ENCODE measurements around the gene VMP1.

Gene VMP1

GRCh38 chr17:59707149-59707970 lies at the start of gene VMP1, which contains the start of gene PTRH2:
Gene VMP1 (plus strand): TSS chr17:59707654. CDS start chr17:59731447, 23,793 bp downstream.
Gene PTRH2 (minus strand): TSS chr17:59707430. CDS start chr17:59697978, 9,452 bp downstream.
- peak; percentile 36 for FAIRE-seq

- FAIRE-seq, result no peak
These were observed 41.2 kb upstream of the VMP1 start for GRCh38 chr17:59666235-59666634.

- peak; percentile 51 for FAIRE-seq
These were observed 38.6 kb upstream of the VMP1 start for GRCh38 chr17:59668816-59669215.

GRCh38 chr17:59669411-59669810 lies 38.0 kb upstream of the VMP1 start:
- FAIRE-seq, result peak; percentile 79

- no peak for FAIRE-seq
These were observed 37.5 kb upstream of the VMP1 start for GRCh38 chr17:59669944-59670343.

DNA sequence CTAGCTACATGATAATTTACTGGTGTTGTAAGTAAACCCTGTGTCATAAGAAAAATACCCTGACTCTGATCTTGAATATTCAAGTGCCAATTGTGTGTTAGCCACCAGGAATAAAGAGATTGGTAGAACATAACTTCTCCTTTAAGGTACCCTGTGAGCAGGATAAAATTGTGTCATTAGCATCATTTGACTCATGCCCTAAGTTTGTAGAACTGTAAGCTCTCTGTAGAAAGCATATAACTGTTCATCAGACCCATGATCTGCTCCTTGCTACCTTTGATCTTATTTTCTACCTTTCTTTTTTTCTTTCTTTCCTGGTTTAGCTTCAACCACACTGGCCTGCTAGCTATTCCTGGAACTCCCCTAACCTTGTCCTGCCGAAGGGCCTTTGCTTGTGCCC lies 36.1 kb upstream of the VMP1 start:
- FAIRE-seq, result no peak

- no peak for FAIRE-seq
These were observed 32.2 kb upstream of the VMP1 start for GRCh38 chr17:59675231-59675630.

GRCh38 chr17:59676716-59677115 lies 30.7 kb upstream of the VMP1 start:
- FAIRE-seq, result no peak

GRCh38 chr17:59678918-59679317 lies 28.5 kb upstream of the VMP1 start:
- FAIRE-seq, result no peak

- no peak for FAIRE-seq
These were observed 27.1 kb upstream of the VMP1 start for GRCh38 chr17:59680314-59680713.

DNA sequence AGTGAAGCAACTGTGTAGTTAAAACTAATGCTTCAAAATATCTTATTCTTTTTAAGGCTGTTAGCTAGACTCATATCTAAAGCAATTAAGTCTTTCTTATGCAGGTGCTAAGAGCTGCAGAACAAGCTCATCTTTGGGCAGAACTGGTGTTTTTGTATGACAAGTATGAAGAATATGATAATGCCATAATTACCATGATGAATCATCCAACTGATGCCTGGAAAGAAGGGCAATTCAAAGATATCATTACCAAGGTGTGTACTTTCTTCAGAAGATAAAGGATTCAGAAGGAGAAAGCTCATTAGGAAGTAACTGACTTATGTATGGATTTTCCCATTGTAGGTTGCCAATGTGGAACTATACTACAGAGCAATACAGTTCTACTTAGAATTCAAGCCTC lies 24.2 kb upstream of the VMP1 start:
- FAIRE-seq, result no peak

GRCh38 chr17:59684967-59685366 lies 22.5 kb upstream of the VMP1 start:
- FAIRE-seq, result no peak

GRCh38 chr17:59688008-59688407 lies 19.4 kb upstream of the VMP1 start:
- FAIRE-seq, result no peak

GRCh38 chr17:59688496-59688895 lies 19.0 kb upstream of the VMP1 start:
- FAIRE-seq, result no peak

DNA sequence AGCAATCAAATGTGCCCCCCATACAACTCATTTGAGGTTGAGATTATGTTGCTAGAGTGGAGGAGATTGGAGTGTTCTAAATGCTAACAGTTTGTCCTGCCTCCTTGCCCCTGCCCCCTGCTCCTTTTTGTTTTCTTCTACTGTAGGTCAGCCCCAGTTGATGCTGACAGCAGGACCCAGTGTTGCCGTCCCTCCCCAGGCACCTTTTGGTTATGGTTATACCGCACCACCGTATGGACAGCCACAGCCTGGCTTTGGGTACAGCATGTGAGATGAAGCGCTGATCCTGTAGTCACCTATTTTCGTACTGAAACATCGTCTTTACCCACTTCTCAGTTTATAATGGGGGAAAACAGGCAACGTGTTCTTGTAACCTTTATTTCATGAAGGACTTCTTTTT lies 13.9 kb upstream of the VMP1 start:
- FAIRE-seq, result no peak

DNA sequence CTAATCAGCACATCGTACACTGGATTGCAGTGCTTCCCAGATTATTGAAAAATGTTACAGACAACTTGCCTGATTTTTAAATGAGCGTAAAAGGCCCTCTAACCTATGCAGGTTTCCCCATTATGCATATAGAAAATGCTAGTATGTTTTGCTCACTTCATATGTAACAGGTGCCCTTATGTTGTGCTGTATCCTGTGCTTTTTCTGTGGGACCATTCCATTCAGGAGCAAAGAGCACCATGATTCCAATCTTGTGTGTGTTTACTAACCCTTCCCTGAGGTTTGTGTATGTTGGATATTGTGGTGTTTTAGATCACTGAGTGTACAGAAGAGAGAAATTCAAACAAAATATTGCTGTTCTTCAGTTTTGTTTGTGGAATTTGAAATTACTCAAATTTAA lies 13.1 kb upstream of the VMP1 start:
- FAIRE-seq, result no peak

GRCh38 chr17:59695945-59696681 lies 11.3 kb upstream of the VMP1 start:
- no peak for FAIRE-seq

- no peak for FAIRE-seq
These were observed 10.7 kb upstream of the VMP1 start for GRCh38 chr17:59696682-59697277.

- no peak for FAIRE-seq
These were observed 9.3 kb upstream of the VMP1 start for GRCh38 chr17:59698143-59698542.

GRCh38 chr17:59699218-59699617 lies 8.2 kb upstream of the VMP1 start:
- FAIRE-seq, result no peak

DNA sequence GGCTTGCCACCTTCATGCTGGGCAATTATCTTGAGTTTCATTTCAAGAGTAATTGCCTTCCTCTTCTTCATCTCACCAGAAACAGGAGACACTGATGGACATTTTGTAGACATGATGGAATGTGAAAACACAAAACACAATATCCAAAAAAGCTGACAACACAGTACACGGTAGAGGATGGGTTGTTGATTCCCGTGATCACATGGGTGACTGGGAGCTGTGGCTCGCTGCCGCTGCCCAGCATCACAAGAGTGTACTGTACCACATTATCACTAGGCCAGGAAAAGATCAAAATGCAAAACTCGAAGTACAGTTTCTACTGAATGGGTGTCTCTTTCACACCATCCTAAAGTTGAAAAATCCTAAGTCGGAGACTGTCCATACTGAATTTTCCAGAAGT lies 7.7 kb upstream of the VMP1 start:
- FAIRE-seq, result no peak

DNA sequence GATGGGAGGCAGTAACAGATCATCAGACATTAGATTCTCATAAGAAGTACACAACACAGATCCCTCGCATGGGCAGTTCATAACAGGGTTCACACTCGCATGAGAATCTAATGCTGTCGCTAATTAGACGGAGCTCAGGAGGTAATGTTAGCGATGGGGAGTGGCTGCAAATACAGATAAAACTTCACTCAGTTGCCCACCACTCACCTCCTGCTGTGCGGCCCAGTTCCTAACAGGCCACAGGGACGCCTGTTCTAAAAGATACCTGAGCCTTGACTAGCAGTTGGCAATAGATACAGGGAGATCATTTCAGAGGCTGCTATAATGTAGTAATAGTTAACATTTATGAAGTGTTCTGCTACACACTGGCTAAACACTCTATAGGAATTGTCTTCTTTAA lies 5.2 kb upstream of the VMP1 start:
- no peak for FAIRE-seq

- no peak for FAIRE-seq
These were observed 547 bp downstream of the VMP1 start for GRCh38 chr17:59707971-59708430.

DNA sequence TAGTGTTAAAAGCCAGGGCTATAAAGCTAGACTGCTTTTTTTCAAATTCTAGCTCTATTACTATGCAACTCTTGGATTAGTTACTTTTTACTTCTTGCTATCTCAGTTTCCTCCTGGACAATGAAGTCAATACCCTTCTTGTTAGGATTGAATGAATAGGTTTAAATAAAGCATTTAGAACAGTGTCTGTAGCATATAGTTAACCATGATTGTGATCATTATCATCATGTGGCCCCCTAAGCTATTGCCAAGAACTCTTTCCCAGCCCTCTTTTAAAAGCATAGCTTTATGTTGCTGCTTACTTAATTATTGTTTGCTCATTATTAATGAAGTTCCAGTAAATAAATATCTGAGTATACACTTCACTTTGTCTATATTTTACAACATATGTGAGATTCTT lies 4.5 kb downstream of the VMP1 start:
- no peak for FAIRE-seq

Data from colon (tissue), 2 donors.